Measurements from ENCODE around the gene CCDC90B.

The CCDC90B gene

GRCh38 chr11:83222499-83222898 lies 63.7 kb downstream of the CCDC90B start:
- no peak for DNase-seq

DNA sequence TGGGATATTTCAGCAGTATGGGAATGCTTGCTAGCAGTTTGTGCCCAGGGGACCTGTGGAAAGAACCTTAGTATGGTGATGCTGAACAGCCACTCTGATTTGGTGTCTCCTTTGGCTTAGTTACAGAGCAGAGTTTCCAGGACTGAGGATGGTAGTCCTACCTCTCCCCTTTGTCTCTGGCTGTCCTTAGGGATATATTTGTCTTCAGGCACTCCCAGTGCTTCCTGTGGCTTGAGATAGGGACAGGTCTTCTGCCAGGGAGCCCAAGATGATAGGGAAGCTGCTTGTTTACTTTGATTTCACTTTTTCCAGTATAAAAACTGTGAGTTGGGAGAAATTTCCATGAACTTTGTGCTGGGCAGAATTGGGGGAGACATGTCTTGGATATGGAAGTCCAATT lies 64.5 kb downstream of the CCDC90B start:
- DNase-seq, result no peak

- no peak for DNase-seq
These were observed 65.9 kb downstream of the CCDC90B start for GRCh38 chr11:83220260-83220659.

GRCh38 chr11:83219095-83219494 lies 67.1 kb downstream of the CCDC90B start:
- no peak for DNase-seq

Measured in effector CD4-positive, alpha-beta T cell (primary cell).